Heart right ventricle (tissue), 16 donors: ENCODE measurements around the gene TFB1M. TPM values are rescaled to one million over a fixed set of nuclear protein-coding genes. Genes with fewer than 3 reads are reported as not detected.

Experiments
- ATAC-seq, 8 donors: fragments of 200-7000 bp; cut with Tn5 transposase; one replicate each; pipeline ENCODE4 v1.9.1; 2020; ENCODE audit warnings: mild to moderate bottlenecking in 8 of 8, moderate library complexity in 8 of 8, moderate number of reproducible peaks in 1 of 8
- DNase-seq, 2 donors: peaks; one replicate each; pipeline ENCODE4 v3.0.0-alpha.2; 2020
- H3K27ac ChIP-seq, 10 donors: fragments of 200-600 bp; sonication (generic) in 2 of 10; one replicate each; pipeline versions ENCODE4 v1.5.0 to v1.8.0; 2020 to 2022; ENCODE audit warnings: mild to moderate bottlenecking in 3 of 10
- H3K27me3 ChIP-seq, 7 donors: fragments of 200-600 bp; one replicate each; pipeline ENCODE4 v1.8.0; 2021 to 2022; ENCODE audit warnings: mild to moderate bottlenecking in 2 of 7
- H3K36me3 ChIP-seq, 9 donors: fragments of 200-600 bp; sonication (generic) in 1 of 9; one replicate each; pipeline versions ENCODE4 v1.5.0 to v1.8.0; 2020 to 2022; ENCODE audit warnings: mild to moderate bottlenecking in 2 of 9
- H3K4me1 ChIP-seq, 9 donors: fragments of 200-600 bp; sonication (generic) in 1 of 9; one replicate each; pipeline versions ENCODE4 v1.5.0 to v1.8.0; 2020 to 2022; ENCODE audit warnings: mild to moderate bottlenecking in 4 of 9
- H3K4me3 ChIP-seq, 10 donors: fragments of 200-600 bp; sonication (generic) in 2 of 10; one replicate each; pipeline versions ENCODE4 v1.5.0 to v1.8.0; 2020 to 2022; ENCODE audit warnings: mild to moderate bottlenecking in 7 of 10, moderate library complexity in 2 of 10
- H3K9me3 ChIP-seq, 11 donors: fragments of 200-600 bp in 10 of 11; sonication (generic) in 2 of 11; one replicate each; pipeline versions ENCODE4 v1.5.0 to v1.8.0; 2013 to 2022; ENCODE audit warnings: mild to moderate bottlenecking in 2 of 11, control low read depth in 1 of 11, moderate library complexity in 1 of 11
- WGBS, 2 donors: extraction: QIAGEN DNeasy Blood & Tissue Kit; methylation state at CpG; one replicate each; pipeline ENCODE4 v1.1.7; 2013; ENCODE audit warnings: inconsistent platforms in 1 of 2; 5-methylcytosine and 5-hydroxymethylcytosine counted together
- intact Hi-C, 10 donors: fragments of 100-400 bp; cut with DNase I; formaldehyde crosslinking; loops; one replicate each; pipeline versions ENCODE4 v1.11.1 to v1.14.2; 2022
- polyA plus RNA-seq, 2 donors: library from polyadenylated mRNA; stranded (reverse); fragments of 200-250 nt; gene quantifications; one replicate each; pipeline ENCODE4 v1.2.3, GENCODE V29; 2013
- total RNA-seq, 10 donors: library from RNA; stranded (reverse); fragmentation: NEBNext Ultra II Directional in 3 of 10; extraction: Animal tissue kit (Norgen Biotek cat#: 25700) in 3 of 10; gene quantifications; one replicate each; pipeline versions ENCODE4 v1.2.1 to v1.2.4, GENCODE V29; 2021 to 2023
- TF ChIP-seq, protein P1 (sequence below), 9 donors: fragments of 200-600 bp; sonication (generic) in 2 of 9; IDR thresholded peaks; one replicate each; pipeline versions ENCODE4 v1.5.0 to v1.8.0; 2021 to 2022; ENCODE audit warnings: antibody characterized with exemption in 9 of 9, mild to moderate bottlenecking in 5 of 9, moderate library complexity in 1 of 9
- donor health status: Arrhythmogenic right ventricular cardiomyopathy.
- donor health status: ischemic (EF 13 %, LVEDD 7.1; RV severe dilation, severe dysfunction).
- donor health status: healthy with polysubstance abuse.
- donor health status: DM: no; HTN: yes; CAD: no.
- donor health status: DM: no; HTN: no; CAD: no.
- donor health status: ischemic (EF 25% LVEDD 6.9; RV normal size, moderate dysfunction).
- donor health status: ischemic (EF 25% LVEDD 5.7; RV mildly dilated, moderate dysfunction).
- donor health status: healthy.
- donor health status: DM: yes; HTN: yes; CAD: no.
- donor health status: Ischemic cardiomyopathy.
- donor health status: ischemic (EF 35%, LVEDD 5.7; RV mildly dilated, moderate dysfunction).
- donor health status: nonischemic (EF 11% LVEDD 7.7; RV severe dilation, severe dysfunction).
- donor health status: DM: yes; HTN: yes; CAD: no.
- donor health status: PGD.
- donor health status: ischemic (EF 29% LVEDD 5.4; RV normal size, mild dysfunction).
- donor health status: nonischemic (EF 23%, LVEDD 6.1; RV moderate dilation, normal function).

TFB1M gene
- total and polyA plus RNA-seq, 12 donors = 9.7 to 23.1 (median 17.9) TPM

- intact Hi-C loops = no loop called here
- DNase-seq = no peak
Measured at GRCh38 chr6:155213611-155214372, 100.5 kb downstream of the TFB1M start.

DNA sequence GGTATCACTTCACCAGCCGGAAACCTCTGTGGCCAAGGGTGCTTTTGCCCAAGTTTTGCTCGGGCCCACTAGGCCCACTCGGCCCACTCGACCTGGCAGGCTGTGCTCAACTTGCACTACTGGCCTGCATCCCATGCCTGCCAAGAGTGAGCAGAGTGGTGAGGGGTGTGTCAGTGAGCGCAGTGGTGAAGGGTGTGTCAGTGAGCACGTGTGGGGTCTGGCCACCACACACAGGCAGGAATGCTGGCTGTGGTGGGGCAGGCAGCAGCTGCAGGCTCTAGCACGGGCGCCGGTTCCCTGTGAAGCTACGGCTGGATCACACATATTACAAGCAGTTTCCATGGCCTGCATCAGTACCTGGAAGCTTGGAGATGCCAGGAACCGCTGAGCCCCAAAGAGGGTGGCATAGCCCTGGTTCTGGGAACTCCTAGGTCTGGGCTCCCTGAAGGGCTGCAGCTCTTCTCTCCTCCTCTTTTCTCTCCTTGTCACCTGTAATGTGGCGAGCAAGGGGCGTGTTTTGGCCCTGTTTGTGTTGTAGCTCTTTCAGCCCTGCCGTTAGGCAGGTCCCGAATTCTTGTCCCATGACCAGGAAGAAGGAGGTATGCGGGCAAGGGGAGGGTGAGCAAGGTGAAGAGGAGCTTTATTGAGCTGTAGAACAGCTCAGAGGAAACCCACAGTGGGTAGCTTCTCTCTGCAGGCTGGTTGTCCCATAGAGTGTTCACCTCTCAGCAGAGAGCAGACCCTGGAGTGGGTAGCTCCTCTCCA is 101.5 kb downstream of the TFB1M start:
- DNase-seq (no peak), ATAC-seq (no peak)
- no peak overlapping the region for H3K4me3 ChIP-seq
- peaks cover 0 to 4% (median 0%) of the 10 kb centered on the region in 11 donors for H3K9me3 ChIP-seq
- no peaks in the 10 kb centered on the region for H3K27me3 ChIP-seq
- H3K27ac ChIP-seq = no peak overlapping the region
- WGBS, 2 donors = 93 to 94% methylated on average over 16 of the region's 16 CpGs
- intact Hi-C loops = no loop called here
- peaks cover 0 to 12% (median 0%) of the 10 kb centered on the region in 9 donors for H3K36me3 ChIP-seq
- no peaks in the 10 kb centered on the region for H3K4me1 ChIP-seq
- TF ChIP-seq, protein P1, sequence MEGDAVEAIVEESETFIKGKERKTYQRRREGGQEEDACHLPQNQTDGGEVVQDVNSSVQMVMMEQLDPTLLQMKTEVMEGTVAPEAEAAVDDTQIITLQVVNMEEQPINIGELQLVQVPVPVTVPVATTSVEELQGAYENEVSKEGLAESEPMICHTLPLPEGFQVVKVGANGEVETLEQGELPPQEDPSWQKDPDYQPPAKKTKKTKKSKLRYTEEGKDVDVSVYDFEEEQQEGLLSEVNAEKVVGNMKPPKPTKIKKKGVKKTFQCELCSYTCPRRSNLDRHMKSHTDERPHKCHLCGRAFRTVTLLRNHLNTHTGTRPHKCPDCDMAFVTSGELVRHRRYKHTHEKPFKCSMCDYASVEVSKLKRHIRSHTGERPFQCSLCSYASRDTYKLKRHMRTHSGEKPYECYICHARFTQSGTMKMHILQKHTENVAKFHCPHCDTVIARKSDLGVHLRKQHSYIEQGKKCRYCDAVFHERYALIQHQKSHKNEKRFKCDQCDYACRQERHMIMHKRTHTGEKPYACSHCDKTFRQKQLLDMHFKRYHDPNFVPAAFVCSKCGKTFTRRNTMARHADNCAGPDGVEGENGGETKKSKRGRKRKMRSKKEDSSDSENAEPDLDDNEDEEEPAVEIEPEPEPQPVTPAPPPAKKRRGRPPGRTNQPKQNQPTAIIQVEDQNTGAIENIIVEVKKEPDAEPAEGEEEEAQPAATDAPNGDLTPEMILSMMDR (IDR thresholded peaks at IDR 0.05) = no peak

More at GRCh38 chr6:155213611-155214372, 100.5 kb downstream of the TFB1M start:
- ATAC-seq = peak in 1 of 8 donors; percentile 14
- no peaks in the 10 kb centered on the region for H3K4me1 ChIP-seq
- TF ChIP-seq, protein P1 (IDR thresholded peaks at IDR 0.05) = no peak
- peaks cover 0 to 12% (median 0%) of the 10 kb centered on the region in 9 donors for H3K36me3 ChIP-seq
- no peak overlapping the region for H3K4me3 ChIP-seq
- H3K27ac ChIP-seq = no peak overlapping the region
- H3K27me3 ChIP-seq = no peaks in the 10 kb centered on the region
- WGBS, 2 donors = 83 to 91% methylated on average over 23 of the region's 23 CpGs
- H3K9me3 ChIP-seq = peaks cover 0 to 4% (median 0%) of the 10 kb centered on the region in 11 donors

GRCh38 chr6:155212106-155212505 is 102.2 kb downstream of the TFB1M start:
- ATAC-seq (no peak), DNase-seq (no peak)
- WGBS, 2 donors = 70 to 74% methylated on average over 3 of the region's 3 CpGs

GRCh38 chr6:155207223-155207622 is 107.1 kb downstream of the TFB1M start:
- WGBS, 2 donors = 72 to 82% methylated on average over 5 of the region's 5 CpGs
- H3K27ac ChIP-seq = no peak overlapping the region
- no peak overlapping the region for H3K4me3 ChIP-seq
- H3K36me3 ChIP-seq = peaks cover 0 to 12% (median 0%) of the 10 kb centered on the region in 9 donors
- intact Hi-C loops = no loop called here
- ATAC-seq (no peak), DNase-seq (no peak)
- H3K27me3 ChIP-seq = no peaks in the 10 kb centered on the region
- peaks cover 0 to 4% (median 0%) of the 10 kb centered on the region in 11 donors for H3K9me3 ChIP-seq
- TF ChIP-seq, protein P1 (IDR thresholded peaks at IDR 0.05) = no peak
- H3K4me1 ChIP-seq = no peaks in the 10 kb centered on the region

More at GRCh38 chr6:155212106-155212505, 102.2 kb downstream of the TFB1M start:
- no peak overlapping the region for H3K27ac ChIP-seq
- no peak overlapping the region for H3K4me3 ChIP-seq
- H3K36me3 ChIP-seq = peaks cover 0 to 12% (median 0%) of the 10 kb centered on the region in 9 donors
- TF ChIP-seq, protein P1 (IDR thresholded peaks at IDR 0.05) = no peak
- intact Hi-C loops = no loop called here
- peaks cover 0 to 4% (median 0%) of the 10 kb centered on the region in 11 donors for H3K9me3 ChIP-seq
- no peaks in the 10 kb centered on the region for H3K27me3 ChIP-seq
- no peaks in the 10 kb centered on the region for H3K4me1 ChIP-seq
